ENCODE results near the gene PCDH10. TPM values are rescaled to one million over a fixed set of nuclear protein-coding genes. Genes with fewer than 3 reads are reported as not detected.

The PCDH10 gene
- total RNA-seq, 1 donor from 2014 or later = under 0.01 TPM

DNA sequence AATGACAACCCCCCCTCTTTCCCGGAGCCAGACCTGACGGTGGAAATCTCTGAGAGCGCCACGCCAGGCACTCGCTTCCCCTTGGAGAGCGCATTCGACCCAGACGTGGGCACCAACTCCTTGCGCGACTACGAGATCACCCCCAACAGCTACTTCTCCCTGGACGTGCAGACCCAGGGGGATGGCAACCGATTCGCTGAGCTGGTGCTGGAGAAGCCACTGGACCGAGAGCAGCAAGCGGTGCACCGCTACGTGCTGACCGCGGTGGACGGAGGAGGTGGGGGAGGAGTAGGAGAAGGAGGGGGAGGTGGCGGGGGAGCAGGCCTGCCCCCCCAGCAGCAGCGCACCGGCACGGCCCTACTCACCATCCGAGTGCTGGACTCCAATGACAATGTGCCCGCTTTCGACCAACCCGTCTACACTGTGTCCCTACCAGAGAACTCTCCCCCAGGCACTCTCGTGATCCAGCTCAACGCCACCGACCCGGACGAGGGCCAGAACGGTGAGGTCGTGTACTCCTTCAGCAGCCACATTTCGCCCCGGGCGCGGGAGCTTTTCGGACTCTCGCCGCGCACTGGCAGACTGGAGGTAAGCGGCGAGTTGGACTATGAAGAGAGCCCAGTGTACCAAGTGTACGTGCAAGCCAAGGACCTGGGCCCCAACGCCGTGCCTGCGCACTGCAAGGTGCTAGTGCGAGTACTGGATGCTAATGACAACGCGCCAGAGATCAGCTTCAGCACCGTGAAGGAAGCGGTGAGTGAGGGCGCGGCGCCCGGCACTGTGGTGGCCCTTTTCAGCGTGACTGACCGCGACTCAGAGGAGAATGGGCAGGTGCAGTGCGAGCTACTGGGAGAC is 1.6 kb downstream of the PCDH10 start:
- peak in 1 of 2 donors; percentile 7 for DNase-seq (ENCODE audit: low read depth in 2 of 2)

DNA sequence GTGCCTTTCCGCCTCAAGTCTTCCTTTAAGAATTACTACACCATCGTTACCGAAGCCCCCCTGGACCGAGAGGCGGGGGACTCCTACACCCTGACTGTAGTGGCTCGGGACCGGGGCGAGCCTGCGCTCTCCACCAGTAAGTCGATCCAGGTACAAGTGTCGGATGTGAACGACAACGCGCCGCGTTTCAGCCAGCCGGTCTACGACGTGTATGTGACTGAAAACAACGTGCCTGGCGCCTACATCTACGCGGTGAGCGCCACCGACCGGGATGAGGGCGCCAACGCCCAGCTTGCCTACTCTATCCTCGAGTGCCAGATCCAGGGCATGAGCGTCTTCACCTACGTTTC is 2.2 kb downstream of the PCDH10 start:
- no peak for DNase-seq (ENCODE audit: low read depth in 2 of 2)

DNA sequence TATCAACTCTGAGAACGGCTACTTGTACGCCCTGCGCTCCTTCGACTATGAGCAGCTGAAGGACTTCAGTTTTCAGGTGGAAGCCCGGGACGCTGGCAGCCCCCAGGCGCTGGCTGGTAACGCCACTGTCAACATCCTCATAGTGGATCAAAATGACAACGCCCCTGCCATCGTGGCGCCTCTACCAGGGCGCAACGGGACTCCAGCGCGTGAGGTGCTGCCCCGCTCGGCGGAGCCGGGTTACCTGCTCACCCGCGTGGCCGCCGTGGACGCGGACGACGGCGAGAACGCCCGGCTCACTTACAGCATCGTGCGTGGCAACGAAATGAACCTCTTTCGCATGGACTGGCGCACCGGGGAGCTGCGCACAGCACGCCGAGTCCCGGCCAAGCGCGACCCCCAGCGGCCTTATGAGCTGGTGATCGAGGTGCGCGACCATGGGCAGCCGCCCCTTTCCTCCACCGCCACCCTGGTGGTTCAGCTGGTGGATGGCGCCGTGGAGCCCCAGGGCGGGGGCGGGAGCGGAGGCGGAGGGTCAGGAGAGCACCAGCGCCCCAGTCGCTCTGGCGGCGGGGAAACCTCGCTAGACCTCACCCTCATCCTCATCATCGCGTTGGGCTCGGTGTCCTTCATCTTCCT is 2.7 kb downstream of the PCDH10 start:
- peak in 1 of 2 donors; percentile 15 for DNase-seq (ENCODE audit: low read depth in 2 of 2)

DNA sequence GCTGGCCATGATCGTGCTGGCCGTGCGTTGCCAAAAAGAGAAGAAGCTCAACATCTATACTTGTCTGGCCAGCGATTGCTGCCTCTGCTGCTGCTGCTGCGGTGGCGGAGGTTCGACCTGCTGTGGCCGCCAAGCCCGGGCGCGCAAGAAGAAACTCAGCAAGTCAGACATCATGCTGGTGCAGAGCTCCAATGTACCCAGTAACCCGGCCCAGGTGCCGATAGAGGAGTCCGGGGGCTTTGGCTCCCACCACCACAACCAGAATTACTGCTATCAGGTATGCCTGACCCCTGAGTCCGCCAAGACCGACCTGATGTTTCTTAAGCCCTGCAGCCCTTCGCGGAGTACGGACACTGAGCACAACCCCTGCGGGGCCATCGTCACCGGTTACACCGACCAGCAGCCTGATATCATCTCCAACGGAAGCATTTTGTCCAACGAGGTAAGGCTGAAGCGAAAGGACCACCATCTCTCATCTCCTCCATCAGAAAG is 3.3 kb downstream of the PCDH10 start:
- peak in 1 of 2 donors; percentile 13 for DNase-seq (ENCODE audit: low read depth in 2 of 2)

DNA sequence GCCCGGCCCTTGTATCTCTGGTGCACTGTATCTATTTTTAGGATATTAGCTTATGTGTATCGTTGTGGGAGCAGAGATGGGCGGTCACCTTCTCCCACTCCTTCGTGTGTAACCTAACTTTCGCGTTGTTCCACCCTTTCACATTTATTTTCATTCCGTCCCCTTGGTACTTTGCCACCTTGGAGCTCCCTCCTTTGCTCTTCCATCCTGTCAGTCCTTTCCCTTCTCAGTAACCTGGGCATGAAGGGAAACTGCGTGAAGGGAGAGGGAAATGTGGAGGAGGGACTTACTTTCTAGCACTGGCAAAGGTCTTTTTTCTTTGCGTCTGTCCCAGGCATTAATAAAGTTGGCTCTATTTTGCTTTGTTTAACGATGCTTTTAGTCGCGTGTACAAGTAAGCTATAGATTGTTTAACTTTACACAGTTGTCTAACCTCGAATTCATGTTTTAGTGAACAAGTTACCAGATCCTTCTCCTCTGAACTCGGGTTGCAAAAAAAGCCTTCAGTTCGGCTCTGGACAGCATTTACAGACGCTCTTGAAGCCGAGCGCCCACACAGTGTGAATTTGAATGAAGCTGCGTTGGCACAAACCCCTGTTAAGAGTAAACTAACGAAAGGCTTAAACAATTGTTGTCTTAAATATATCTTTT is 3.9 kb downstream of the PCDH10 start:
- DNase-seq (ENCODE audit: low read depth in 2 of 2) = peak in 1 of 2 donors; percentile 2

DNA sequence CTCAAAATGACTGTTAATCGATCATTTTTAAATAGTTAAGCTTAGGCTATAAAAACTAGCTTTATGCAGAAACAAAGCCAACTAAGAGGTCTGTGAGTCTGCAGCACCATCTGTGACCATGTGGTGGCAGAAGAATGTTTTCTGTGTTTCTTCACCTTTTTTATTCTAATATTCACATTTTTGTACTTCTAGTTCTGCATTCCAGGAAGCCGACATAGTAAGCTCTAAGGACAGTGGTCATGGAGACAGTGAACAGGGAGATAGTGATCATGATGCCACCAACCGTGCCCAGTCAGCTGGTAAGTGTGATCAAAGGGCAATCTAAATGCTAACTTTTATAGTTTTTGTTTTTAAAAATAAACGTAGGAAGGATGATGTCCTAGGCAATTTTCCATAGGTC is 5.6 kb downstream of the PCDH10 start:
- peak; percentile 51 to 53 for DNase-seq (ENCODE audit: low read depth in 2 of 2)

DNA sequence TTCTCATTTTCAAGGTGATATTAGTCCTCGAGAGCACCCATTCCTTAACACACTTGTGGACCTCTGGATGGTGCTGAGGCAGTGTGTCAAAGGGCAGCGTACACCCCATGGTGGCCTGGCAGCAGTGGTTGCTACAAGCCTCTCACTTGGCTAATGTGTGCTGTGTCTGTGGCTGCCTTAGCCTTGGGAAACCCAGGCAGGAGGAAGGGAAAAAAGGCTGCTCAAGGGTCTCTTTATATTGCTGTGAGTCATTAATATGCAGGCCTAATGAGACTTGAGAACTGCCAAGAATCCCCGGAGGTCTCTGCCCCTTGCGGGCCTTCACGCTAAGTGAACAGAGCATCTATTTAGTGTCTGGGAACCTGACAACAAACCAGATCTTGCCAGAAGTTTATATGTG is 7.0 kb downstream of the PCDH10 start:
- no peak for DNase-seq (ENCODE audit: low read depth in 2 of 2)

DNA sequence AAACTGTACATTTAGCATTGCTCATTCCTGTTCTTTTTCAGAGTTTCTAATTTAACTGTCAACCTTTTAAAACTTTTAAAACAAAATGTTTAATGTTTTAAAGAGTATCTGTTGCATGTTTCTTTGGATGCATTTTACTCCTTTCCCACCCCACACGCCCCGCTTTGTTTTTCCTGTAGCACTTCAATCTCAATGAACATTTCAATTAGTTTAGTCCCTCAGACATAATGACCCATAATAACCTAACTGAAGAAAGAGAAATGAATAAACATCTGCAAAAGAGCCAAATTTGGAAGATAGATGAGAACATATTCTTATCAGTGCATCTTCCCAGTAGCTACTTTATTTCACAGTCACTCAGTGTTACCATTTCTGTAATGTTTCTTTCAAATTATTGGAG is 7.5 kb downstream of the PCDH10 start:
- no peak for DNase-seq (ENCODE audit: low read depth in 2 of 2)

DNA sequence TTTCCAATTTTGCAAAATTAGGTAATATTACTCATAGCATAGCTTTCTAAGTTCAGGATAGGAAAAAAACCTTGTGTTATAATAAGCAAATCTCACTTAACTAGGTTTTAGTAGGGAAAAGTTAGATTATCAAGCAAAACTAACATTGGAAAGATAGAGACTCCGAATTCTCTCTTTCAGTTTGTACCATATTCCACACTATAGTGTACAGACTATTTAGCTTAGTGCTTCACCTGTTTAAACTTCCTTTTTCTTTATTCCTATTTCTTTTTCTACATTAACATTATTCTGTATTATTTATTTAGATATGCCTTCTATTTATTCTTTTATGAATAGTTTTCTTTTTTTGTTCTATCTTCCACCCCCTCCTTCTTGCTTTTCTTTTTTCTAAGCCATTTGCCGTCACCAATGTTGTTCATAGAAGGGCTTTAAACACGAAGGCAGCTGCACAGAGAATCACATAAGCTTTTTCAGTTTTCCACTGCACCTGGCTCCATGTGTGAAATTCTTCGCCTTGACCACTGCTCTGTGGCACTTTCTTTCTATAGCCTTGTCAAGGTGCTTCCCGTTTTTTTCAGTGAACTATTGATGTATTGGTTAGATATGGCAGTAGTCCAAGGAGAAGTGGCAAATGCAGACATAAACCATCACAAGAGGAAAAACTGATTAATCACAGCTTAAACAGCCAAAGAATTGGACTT is 8.5 kb downstream of the PCDH10 start:
- DNase-seq (ENCODE audit: low read depth in 2 of 2) = peak in 1 of 2 donors; percentile 10

DNA sequence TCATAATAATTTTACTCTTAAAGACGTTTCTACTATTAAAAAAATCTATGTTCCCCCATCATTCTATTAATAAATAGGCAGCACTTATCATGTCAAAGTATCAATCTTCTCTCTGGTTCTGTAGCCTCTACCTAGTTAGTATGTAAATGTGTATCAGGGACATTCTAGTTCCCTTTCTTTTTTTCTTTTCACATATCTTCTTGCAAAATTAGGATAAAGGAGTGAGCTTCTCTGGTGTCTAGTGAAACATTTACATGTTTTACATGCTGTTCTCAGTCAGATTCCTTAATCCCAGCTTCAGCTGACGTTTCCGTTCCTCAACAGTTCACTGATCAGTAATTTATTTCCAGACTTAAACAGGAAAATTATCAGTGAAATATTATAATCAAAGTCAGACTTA is 11.8 kb downstream of the PCDH10 start:
- DNase-seq (ENCODE audit: low read depth in 2 of 2) = no peak

DNA sequence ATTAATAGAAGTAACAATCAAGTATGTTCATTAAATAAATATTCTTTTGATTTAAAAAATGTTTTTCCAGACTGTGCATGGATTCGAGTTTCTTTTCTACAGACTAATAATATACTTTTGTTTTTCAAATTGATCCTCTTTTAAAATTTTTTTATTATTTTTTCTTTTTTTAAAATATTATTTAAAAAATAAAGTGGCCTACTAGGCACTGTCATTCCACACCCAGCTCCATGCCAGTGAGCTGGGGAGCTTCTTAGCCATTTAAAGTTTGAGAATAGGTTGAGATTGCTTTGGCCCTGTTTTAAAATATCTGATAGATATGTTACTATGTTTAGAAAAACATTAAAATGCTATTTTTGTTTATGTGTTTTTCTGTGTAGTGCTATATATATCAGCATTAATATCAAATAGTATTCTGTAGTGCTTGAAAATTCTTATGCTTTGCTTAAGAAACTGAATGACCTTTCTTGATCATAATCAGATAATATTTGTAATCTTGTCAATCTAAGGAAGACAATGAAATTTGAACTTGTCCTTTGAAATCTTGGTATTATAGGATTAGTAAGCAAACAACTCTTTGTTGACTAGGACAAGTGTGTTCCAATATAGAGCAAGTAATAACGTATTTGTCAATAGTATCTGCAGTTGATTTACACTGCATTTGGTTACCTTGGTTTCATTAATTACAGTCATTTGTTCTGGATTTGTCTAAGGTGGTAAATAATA is 12.6 kb downstream of the PCDH10 start:
- no peak for DNase-seq (ENCODE audit: low read depth in 2 of 2)

DNA sequence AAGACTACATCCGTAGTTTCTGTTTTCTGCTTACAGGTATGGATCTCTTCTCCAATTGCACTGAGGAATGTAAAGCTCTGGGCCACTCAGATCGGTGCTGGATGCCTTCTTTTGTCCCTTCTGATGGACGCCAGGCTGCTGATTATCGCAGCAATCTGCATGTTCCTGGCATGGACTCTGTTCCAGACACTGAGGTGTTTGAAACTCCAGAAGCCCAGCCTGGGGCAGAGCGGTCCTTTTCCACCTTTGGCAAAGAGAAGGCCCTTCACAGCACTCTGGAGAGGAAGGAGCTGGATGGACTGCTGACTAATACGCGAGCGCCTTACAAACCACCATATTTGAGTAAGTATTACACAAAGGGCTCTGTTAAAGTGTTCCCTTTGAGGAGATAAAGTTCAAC is 13.8 kb downstream of the PCDH10 start:
- DNase-seq (ENCODE audit: low read depth in 2 of 2) = no peak

DNA sequence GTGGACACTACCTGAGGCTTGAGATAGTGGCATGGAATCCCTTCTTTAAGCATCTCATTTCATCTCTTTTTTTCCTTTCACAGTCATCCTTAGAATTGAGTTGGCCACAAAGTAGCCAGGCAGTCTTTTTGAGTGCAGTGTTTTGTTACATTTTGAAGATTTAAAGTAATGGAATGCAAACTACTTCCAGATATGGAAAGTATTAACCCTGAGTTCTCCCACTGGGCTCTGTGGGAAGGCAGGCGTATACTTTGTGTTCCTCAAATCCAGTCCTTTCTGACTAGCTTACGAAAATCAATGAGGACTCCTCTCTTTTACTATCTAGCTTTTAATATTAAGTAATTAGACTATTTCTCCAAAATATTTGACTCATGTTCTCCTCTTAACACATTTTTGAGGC is 29.9 kb downstream of the PCDH10 start:
- DNase-seq (ENCODE audit: low read depth in 2 of 2) = no peak

DNA sequence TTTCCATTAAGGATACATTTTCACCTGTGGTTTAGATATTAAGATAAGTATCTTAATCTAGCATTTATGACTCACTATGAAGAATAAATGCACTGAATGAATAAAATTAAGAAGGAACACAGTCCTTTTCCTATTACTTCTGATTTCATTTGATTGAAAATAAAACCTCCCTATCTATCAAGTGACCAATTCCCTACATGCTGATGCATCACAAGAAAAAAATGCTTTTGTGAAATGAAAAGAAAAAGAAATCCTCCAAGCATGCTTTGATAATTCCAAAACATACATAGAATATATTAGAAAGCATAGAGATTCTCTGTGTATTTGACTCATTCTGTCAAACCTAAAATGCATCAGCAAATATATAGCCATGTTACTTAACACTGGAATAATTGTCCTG is 37.1 kb downstream of the PCDH10 start:
- DNase-seq (ENCODE audit: low read depth in 2 of 2) = no peak

DNA sequence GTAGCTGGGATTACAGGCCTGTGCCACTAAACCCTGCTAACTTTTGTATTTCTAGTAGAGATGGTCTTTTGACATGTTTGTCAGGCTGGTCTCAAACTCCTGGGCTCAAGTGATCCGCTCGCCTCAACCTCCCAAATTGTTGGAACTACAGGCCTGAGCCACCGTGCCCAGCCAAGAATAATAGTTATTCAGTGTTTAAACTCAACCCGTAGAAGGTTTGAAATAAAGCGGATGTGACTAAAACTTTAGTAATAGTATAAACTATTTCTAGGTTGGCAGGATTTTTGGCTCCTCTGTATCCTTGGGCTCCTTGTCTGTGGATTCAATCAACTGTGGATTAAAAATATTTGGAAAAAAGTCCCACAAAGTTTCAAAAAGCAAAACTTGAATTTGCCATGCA is 37.8 kb downstream of the PCDH10 start:
- DNase-seq (ENCODE audit: low read depth in 2 of 2) = no peak

DNA sequence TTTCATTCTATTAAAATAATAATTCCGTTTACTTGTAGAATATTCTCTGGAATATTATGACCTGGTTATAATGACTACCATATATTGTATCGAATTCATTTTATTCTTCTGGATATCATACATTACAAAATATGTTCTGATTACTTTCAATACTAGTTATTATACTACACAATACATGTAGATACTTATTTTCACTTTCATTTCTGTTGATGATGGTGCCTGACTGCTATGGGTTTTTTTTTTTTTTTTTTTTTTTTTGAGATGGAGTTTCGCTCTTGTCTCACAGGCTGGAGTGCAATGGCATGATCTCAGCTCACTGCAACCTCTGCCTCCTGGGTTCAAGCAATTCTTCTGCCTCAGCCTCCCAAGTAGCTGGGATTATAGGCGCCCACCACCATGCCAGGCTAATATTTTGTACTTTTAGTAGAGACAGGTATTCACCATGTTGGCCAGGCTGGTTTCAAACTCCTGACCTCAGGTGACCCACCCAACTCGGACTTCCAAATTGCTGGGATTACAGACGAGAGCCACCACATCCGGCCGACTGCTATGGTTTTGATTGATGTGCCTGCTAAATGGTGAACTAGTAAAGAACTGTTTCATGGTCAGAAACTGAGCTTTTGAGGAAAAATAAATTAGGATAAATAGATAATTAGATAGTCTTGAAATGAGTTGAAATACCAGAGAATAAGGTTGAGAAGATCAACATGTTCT is 39.5 kb downstream of the PCDH10 start:
- peak in 1 of 2 donors; percentile 7 for DNase-seq (ENCODE audit: low read depth in 2 of 2)

DNA sequence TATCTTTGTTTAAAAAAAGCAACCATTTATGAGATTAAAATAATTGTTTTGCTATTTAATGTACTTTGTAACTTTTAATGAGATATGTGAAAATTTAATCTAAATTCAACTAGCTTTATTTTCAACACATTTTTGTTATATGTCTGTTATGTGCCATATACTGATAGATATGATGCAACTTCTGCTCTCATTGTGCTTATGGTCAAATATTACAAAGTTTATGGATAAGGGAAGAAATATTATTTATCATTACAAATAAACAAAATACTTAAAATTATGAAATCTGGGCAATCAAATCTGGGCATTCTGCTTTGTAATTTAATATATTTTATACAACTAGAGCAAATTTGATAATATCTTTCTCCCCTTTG is 40.0 kb downstream of the PCDH10 start:
- no peak for DNase-seq (ENCODE audit: low read depth in 2 of 2)

DNA sequence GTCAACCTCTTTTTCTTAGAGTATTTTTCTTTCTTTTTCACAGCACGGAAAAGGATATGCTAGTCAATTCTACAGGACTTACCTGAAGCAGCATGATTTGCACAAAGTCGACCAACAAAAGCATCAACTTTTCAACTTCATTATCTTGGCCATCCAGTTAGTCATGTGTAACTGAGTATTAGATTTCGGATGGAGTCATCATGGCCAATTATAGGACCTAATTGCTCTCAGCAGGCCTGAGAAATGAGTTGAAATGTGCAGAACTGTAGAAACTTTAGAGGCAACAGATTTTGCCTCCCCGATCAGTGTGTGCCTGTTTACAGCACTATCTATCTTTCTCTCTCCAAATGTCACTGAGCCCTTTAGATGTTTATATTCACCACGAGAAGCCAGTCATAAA is 41.0 kb downstream of the PCDH10 start:
- DNase-seq (ENCODE audit: low read depth in 2 of 2) = no peak

DNA sequence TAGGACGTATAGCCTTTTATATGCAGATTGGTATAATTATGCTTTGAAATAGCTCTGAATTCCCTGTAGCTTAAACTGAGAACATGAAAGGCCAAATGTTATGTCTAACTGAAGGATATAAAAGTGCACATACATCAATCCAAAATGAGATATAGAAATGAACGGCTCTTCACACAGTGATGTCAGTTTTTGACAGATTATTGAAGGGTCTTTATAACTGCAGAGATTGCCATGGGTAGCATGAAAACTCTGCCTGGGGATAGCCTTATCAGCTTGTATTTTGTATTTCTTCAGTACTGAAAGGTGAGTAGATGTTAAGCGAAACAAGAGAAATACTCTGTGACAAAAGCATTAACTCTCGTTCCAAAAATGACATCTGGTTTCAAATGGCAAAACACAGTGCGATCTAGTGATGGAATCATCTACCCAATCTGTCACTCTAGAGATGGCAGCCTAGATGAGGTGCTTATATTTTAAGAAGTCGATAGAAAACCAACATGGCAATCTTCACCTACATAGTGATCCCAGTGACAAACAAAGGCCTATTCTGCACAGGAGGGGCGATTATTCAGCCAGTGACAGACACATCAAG is 59.7 kb downstream of the PCDH10 start:
- DNase-seq (ENCODE audit: low read depth in 2 of 2) = no peak

DNA sequence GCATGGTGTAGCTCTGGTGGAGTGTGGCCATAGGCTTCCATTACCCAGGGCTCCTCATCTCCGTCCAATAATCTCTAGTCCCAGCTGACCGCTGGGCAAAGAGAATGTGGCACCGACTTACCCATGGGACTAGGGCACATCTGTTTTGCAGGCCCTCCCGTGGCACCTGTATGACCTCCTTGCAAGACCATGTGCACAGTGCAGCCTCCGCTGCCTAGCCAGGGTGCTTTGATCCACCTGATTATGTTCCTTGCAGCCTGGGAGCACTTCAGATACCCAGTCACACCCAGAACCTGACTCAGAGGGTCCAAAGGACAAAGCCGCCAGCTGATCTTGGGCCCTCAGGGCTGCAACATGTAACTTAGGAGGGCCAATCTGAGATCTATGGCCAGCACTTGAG is 84.8 kb downstream of the PCDH10 start:
- DNase-seq (ENCODE audit: low read depth in 2 of 2) = no peak

Measured in lung microvascular endothelial cell (primary cell).